ENCODE results near the gene NPLOC4. TPM values are rescaled to one million over a fixed set of nuclear protein-coding genes. Genes with fewer than 3 reads are reported as not detected.
"Not testable (repeated sequence)": the region's sequence is repeated elsewhere in the genome, so short reads cannot be mapped to it uniquely, and the experiment has no call there.

Gene NPLOC4
- total and polyA plus RNA-seq, 5 experiments from 2014 or later = 46.3 to 101 (median 57.8) TPM

- H3K27ac Mint-ChIP-seq, DNase-seq, H3K4me1 Mint-ChIP-seq, H3K4me3 Mint-ChIP-seq, H3K9me3 Mint-ChIP-seq, ATAC-seq, H3K36me3 Mint-ChIP-seq: not testable (repeated sequence)
- H3K27me3 Mint-ChIP-seq = peaks cover 6 to 28% (median 13%) of the 10 kb centered on the region in 5 donors
- POLR2A ChIA-PET = interaction anchor here (1.5 kb wide), 1 partner anchor 12 kb away, joined by 3 read pairs; no protein-coding TSS in a partner anchor
These were observed 105.9 kb downstream of the NPLOC4 start for GRCh38 chr17:81531013-81531412.

DNA sequence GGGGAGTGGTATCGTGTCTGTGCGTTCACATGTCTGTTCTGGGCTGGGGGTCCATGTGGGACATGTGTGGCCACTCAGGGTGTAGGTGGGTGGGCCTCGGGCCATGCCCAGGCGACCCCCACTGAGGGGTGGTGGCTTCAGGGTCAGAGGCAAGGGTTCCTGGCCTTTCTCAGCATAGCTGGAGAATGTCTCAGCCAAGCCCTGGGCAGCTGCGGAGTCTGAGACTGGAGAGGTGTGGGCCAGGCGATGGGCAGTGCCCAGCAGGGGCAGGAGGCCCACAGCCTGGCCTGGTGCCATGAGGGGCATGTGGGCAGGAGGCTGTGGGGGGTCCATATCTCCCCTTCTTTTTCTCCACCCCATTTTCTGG is 107.5 kb downstream of the NPLOC4 start:
- H3K36me3 Mint-ChIP-seq = no peaks in the 10 kb centered on the region
- no peak for ATAC-seq

GRCh38 chr17:81528651-81529436 is 108.1 kb downstream of the NPLOC4 start:
- Mint-ChIP-seq H3K9me3 (no peaks in the 10 kb centered on the region), H3K4me3 (no peak overlapping the region), H3K27ac (no peak overlapping the region), H3K4me1 (no peaks in the 10 kb centered on the region), H3K36me3 (no peaks in the 10 kb centered on the region), H3K27me3 (peaks cover 0 to 18% (median 3%) of the 10 kb centered on the region in 5 donors)
- DNase-seq (no peak), ATAC-seq (no peak)
- POLR2A ChIA-PET = interaction anchor here (0.9 to 1.5 kb wide), 2 partner anchors 9 to 14 kb away, joined by 3 to 4 read pairs; no protein-coding TSS in a partner anchor

More for the DNA sequence above, 107.5 kb downstream of the NPLOC4 start:
- H3K4me1 Mint-ChIP-seq = no peaks in the 10 kb centered on the region
- H3K27ac Mint-ChIP-seq = no peak overlapping the region
- H3K9me3 Mint-ChIP-seq = no peaks in the 10 kb centered on the region
- peaks cover 3 to 18% (median 4%) of the 10 kb centered on the region in 5 donors for H3K27me3 Mint-ChIP-seq
- DNase-seq = no peak
- no peak overlapping the region for H3K4me3 Mint-ChIP-seq
- POLR2A ChIA-PET = interaction anchor here (1.1 kb wide), 1 partner anchor 15 kb away, joined by 3 read pairs; no protein-coding TSS in a partner anchor

GRCh38 chr17:81528384-81528650 is 108.6 kb downstream of the NPLOC4 start:
- Mint-ChIP-seq H3K9me3 (no peaks in the 10 kb centered on the region), H3K27ac (no peak overlapping the region), H3K4me1 (no peaks in the 10 kb centered on the region), H3K36me3 (no peaks in the 10 kb centered on the region), H3K27me3 (peaks cover 0 to 16% (median under 1%) of the 10 kb centered on the region in 5 donors), H3K4me3 (no peak overlapping the region)
- ATAC-seq (no peak), DNase-seq (no peak)
- POLR2A ChIA-PET = interaction anchor here (0.9 to 1.5 kb wide), 2 partner anchors 10 to 13 kb away, joined by 3 to 4 read pairs; no protein-coding TSS in a partner anchor

- DNase-seq (no peak), ATAC-seq (no peak)
- no peaks in the 10 kb centered on the region for H3K4me1 Mint-ChIP-seq
- no peak within 1 kb of the TSS for H3K27ac Mint-ChIP-seq
- H3K36me3 Mint-ChIP-seq = no peaks in the 10 kb centered on the region
- H3K4me3 Mint-ChIP-seq = no peak within 1 kb of the TSS
- no peaks in the 10 kb centered on the region for H3K9me3 Mint-ChIP-seq
- POLR2A ChIA-PET = interaction anchor here (1.5 kb wide), 1 partner anchor 10 kb away, joined by 4 read pairs; no protein-coding TSS in a partner anchor
- peaks cover 0 to 12% (median 0%) of the 10 kb centered on the region in 5 donors for H3K27me3 Mint-ChIP-seq
These were observed 109.1 kb downstream of the NPLOC4 start, which contains the start of gene FSCN2 for GRCh38 chr17:81527591-81528383. TSS of gene FSCN2 (plus strand) at chr17:81528377. CDS start at chr17:81528532, 155 bp downstream.

- Mint-ChIP-seq H3K4me3 (no peak overlapping the region), H3K36me3 (no peaks in the 10 kb centered on the region), H3K27me3 (peaks cover 0 to 12% (median 0%) of the 10 kb centered on the region in 5 donors), H3K27ac (peak overlapping the region in 1 of 10 donors; percentile 44), H3K9me3 (no peaks in the 10 kb centered on the region), H3K4me1 (no peaks in the 10 kb centered on the region)
- no peak for ATAC-seq
- POLR2A ChIA-PET = no interaction called here
- no peak for DNase-seq
These were observed 110.0 kb downstream of the NPLOC4 start for GRCh38 chr17:81526662-81527571.

GRCh38 chr17:81524865-81525159 is 112.1 kb downstream of the NPLOC4 start:
- Mint-ChIP-seq H3K27me3 (peaks cover 0 to 12% (median 0%) of the 10 kb centered on the region in 5 donors), H3K4me1 (peaks cover 0 to 3% (median 0%) of the 10 kb centered on the region in 4 donors), H3K4me3 (no peak overlapping the region), H3K27ac (peak overlapping the region in 1 of 10 donors; percentile 15), H3K9me3 (no peaks in the 10 kb centered on the region), H3K36me3 (no peaks in the 10 kb centered on the region)
- DNase-seq (peak in 1 of 10 donors; percentile 31), ATAC-seq (no peak)
- POLR2A ChIA-PET = no interaction called here

DNA sequence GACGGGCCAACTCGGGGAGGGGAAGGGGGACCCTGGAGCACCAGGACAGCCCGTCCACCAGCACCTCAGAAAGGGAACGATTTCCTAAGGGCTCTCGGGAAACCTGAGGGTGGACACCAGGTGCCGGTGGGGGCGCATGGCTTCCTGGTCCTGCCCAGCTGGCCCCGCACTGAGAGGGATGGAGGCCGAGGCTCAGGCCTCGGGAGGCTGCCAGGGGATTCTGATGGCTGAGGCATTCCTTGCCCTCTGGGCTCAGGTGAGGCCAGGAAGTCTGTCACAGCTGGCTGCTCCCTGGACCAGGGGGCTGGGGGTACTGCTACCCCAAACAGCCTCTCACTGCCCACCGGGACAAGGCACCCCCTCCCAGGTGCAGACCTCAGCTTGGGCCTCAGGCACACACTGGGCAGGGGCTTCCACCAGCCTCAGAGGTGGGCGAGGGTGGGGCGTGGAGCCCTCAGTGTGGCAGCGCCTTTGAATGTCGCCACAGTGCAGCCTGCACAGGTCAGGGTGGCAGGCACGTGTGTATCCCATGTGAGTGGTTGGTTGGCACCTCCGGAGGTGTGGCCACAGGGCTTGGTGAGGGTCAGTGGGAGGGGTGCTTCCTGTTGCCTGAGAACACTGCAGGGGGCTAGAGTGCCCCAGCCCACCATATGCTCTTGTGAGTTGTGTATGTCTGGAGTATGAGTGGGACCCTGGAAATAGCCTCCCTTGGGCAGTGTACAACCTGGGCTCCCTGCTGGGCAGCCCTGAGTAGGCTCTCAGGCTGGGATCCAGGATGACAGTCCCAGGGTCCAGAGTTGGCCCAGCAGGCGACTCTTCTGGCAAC is 112.7 kb downstream of the NPLOC4 start:
- Mint-ChIP-seq H3K9me3 (no peaks in the 10 kb centered on the region), H3K4me3 (no peak overlapping the region), H3K36me3 (no peaks in the 10 kb centered on the region), H3K27ac (no peak overlapping the region), H3K27me3 (peaks cover 0 to 12% (median 0%) of the 10 kb centered on the region in 5 donors), H3K4me1 (peaks cover 0 to 3% (median 0%) of the 10 kb centered on the region in 4 donors)
- ATAC-seq (no peak), DNase-seq (no peak)
- POLR2A ChIA-PET = no interaction called here

- no peak for ATAC-seq
- Mint-ChIP-seq H3K36me3 (no peaks in the 10 kb centered on the region), H3K4me3 (no peak overlapping the region), H3K27ac (no peak overlapping the region), H3K4me1 (peaks cover 0 to 5% (median 0%) of the 10 kb centered on the region in 4 donors), H3K9me3 (no peaks in the 10 kb centered on the region), H3K27me3 (peaks cover 0 to 12% (median 0%) of the 10 kb centered on the region in 5 donors)
- POLR2A ChIA-PET = no interaction called here
- DNase-seq = no peak
These were observed 113.4 kb downstream of the NPLOC4 start for GRCh38 chr17:81523402-81524038.

DNA sequence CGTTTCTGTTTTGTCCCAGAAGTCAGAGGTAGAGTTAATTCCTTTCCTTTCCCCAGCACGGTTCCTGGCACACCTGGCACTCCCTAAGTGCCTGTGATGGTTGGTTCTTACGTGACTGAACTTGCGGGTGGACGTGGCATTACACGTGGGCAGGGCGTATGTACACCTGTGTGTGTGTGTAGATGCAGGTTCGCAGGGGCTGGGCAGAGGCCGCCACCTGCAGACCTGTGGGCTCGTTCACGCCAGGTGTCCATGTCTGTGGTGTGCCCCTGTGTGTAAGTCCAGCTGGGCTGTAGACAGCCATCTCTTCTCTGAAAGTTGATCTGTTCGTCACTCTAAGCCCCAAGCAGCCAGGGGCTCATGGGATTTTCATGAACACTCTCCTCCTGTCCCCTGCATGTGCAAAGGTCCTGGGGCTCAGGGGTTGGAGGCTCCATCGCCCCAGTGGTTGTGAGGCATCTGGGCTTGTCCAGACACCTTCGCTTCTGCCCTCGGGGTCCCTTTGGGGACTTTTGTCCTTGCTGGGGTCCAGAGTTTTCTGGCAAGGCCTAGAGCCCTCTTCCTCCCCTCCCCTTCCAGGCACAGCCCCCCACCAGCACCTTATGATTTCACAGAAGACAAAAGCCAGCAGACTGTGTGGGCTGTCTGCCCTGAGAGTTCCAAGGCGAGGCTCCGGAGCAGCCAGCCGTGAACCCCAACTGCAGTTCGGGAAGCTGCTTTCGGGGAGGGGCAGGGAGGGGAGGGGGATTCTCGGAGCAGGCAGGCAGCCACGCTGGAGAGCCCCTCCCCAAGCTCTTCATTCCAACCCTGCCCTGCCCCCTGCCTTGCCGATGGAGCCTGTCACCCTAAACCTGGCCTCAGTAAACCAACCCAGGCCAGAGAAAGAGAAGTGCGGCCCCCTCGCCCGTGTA is 114.2 kb downstream of the NPLOC4 start:
- Mint-ChIP-seq H3K27ac (no peak overlapping the region), H3K27me3 (peaks cover 0 to 9% (median 0%) of the 10 kb centered on the region in 5 donors), H3K4me1 (peaks cover 4 to 13% (median 7%) of the 10 kb centered on the region in 4 donors), H3K36me3 (no peaks in the 10 kb centered on the region), H3K4me3 (no peak overlapping the region), H3K9me3 (no peaks in the 10 kb centered on the region)
- DNase-seq = peak in 1 of 10 donors; percentile 27
- ATAC-seq = no peak
- POLR2A ChIA-PET = no interaction called here

All from naive thymus-derived CD8-positive, alpha-beta T cell (primary cell).